K562 (cell line): ENCODE data around the gene UBL5. TPM values are rescaled to one million over a fixed set of nuclear protein-coding genes. Genes with fewer than 3 reads are reported as not detected.

Source experiments
- ASH1L ChIP-seq: fragments of 450-650 bp; IDR thresholded peaks from 2 replicates; pipeline ENCODE4 v1.6.1; 2018; ENCODE audit warnings: borderline replicate concordance, mild to moderate bottlenecking, low read depth; ENCODE audit not compliant: partially characterized antibody
- GTF2E2 ChIP-seq: fragments of 200-800 bp; sonication (Bioruptor generic); IDR thresholded peaks from 2 replicates; pipeline ENCODE4 v1.6.1; 2016; ENCODE audit warnings: missing genetic modification characterization, missing compliant biosample characterization
- HDAC1 ChIP-seq, 2 experiments: fragments of 450-650 bp; IDR thresholded peaks; 2 replicates each; pipeline ENCODE4 v1.6.1; 2016 to 2017; ENCODE audit warnings: inconsistent platforms in 1 of 2, mild to moderate bottlenecking in 1 of 2, moderate library complexity in 1 of 2
- KLF13 ChIP-seq: fragments of 450-650 bp; IDR thresholded peaks from 2 replicates; pipeline ENCODE4 v1.6.1; 2016; ENCODE audit warnings: missing genetic modification characterization, low read depth, mild to moderate bottlenecking, missing compliant biosample characterization, moderate library complexity, borderline replicate concordance
- LARP7 ChIP-seq: fragments of 450-650 bp; IDR thresholded peaks from 2 replicates; pipeline ENCODE4 v1.6.1; 2016
- MCM5 ChIP-seq: fragments of 450-650 bp; IDR thresholded peaks from 2 replicates; pipeline ENCODE4 v1.6.1; 2016; ENCODE audit warnings: low read depth
- NCOR1 ChIP-seq: fragments of 450-650 bp; IDR thresholded peaks from 2 replicates; pipeline ENCODE4 v1.6.1; 2016; ENCODE audit warnings: mild to moderate bottlenecking, moderate library complexity
- RFX1 ChIP-seq: fragments of 450-650 bp; IDR thresholded peaks from 2 replicates; pipeline ENCODE4 v1.6.1; 2016; ENCODE audit warnings: mild to moderate bottlenecking, moderate library complexity
- SAFB2 ChIP-seq: fragments of 200-400 bp; formaldehyde crosslinking; IDR thresholded peaks from 2 replicates; pipeline ENCODE4 v1.6.1; 2018; ENCODE audit warnings: borderline replicate concordance, low read length, low read depth, moderate library complexity; ENCODE audit not compliant: severe bottlenecking
- SRF ChIP-seq, 2 experiments: fragments of 250-450, 450-650 bp in 1 of 2; sonication (Bioruptor Pico) in 1 of 2; sonication (generic) in 1 of 2; formaldehyde crosslinking; IDR thresholded peaks; 2 replicates each; pipeline versions ENCODE4 v1.5.0 to v1.5.1; 2020 to 2022; ENCODE audit warnings: mild to moderate bottlenecking in 1 of 2, missing genetic modification reagents in 1 of 2
- THRB ChIP-seq: fragments of 450-650 bp; formaldehyde crosslinking; conservative IDR thresholded peaks from 2 replicates; pipeline ENCODE4 v1.4.0; 2022; ENCODE audit warnings: mild to moderate bottlenecking, missing genetic modification characterization
- XRCC5 ChIP-seq: fragments of 200-400 bp; formaldehyde crosslinking; IDR thresholded peaks from 2 replicates; pipeline ENCODE4 v1.6.1; 2017; ENCODE audit warnings: low read depth, mild to moderate bottlenecking, low read length
- ZBTB1 ChIP-seq: sonication (generic); formaldehyde crosslinking; IDR thresholded peaks from 2 replicates; pipeline ENCODE4 v1.8.1; 2023; ENCODE audit warnings: missing genetic modification reagents, low read depth, mild to moderate bottlenecking, borderline replicate concordance
- ZBTB49 ChIP-seq: sonication (generic); formaldehyde crosslinking; IDR thresholded peaks from 2 replicates; pipeline ENCODE4 v1.8.0; 2022; ENCODE audit warnings: missing genetic modification reagents, mild to moderate bottlenecking, borderline replicate concordance
- ZNF12 ChIP-seq: sonication (generic); formaldehyde crosslinking; IDR thresholded peaks from 2 replicates; pipeline ENCODE4 v1.4.0; 2020; ENCODE audit warnings: mild to moderate bottlenecking, missing genetic modification reagents
- ZNF76 ChIP-seq: fragments of 250-450 bp; sonication (Bioruptor Pico); IDR thresholded peaks from 2 replicates; pipeline ENCODE4 v1.4.0; 2020; ENCODE audit warnings: mild to moderate bottlenecking, moderate library complexity, borderline replicate concordance
- ZNF77 ChIP-seq: fragments of 250-450 bp; sonication (Bioruptor Pico); IDR thresholded peaks from 2 replicates; pipeline ENCODE4 v1.5.0; 2020
- polyA plus RNA-seq, 8 experiments: library from polyadenylated mRNA; depleted of rRNA in 4 of 8; stranded (reverse) in 5 of 8; unstranded in 3 of 8; fragments of >200 nt; fragmentation: Nextera tagmentation in 2 of 8; fragmentation: Illumina TruSeq in 1 of 8; extraction: Ambion mirVana in 2 of 8; extraction: Trizol in 1 of 8; gene quantifications; 2 replicates each; pipeline versions ENCODE4 v1.2.1 to v1.2.3, GENCODE V29; 2011 to 2014; ENCODE audit warnings: inconsistent platforms in 1 of 8, missing spikeins in 1 of 8
- total RNA-seq, 7 experiments: library from RNA; depleted of rRNA in 6 of 7; stranded (reverse); fragments of >200 nt in 6 of 7; fragmentation: Illumina TruSeq in 2 of 7; extraction: Trizol in 2 of 7; gene quantifications; 2 replicates each; pipeline versions ENCODE4 v1.2.1 to v1.2.3, GENCODE V29; 2011 to 2021; ENCODE audit warnings: low replicate concordance in 1 of 7

Gene UBL5
- total and polyA plus RNA-seq, 9 of the 15 experiments (the other 6 are each of a cell fraction or from before 2014, with no cell fraction given) = 410 to 1,266 (median 613) TPM

- TF ChIP-seq THRB (CRISPR knock-in tag) (no peak), ASH1L (no peak), LARP7 (no peak; the same call in 1 of the 2 replicates), XRCC5 (no peak), KLF13 (peak; percentile 39; the same call in 1 of the 2 replicates), ZNF77 (CRISPR knock-in tag) (no peak), GTF2E2 (tag) (peak; percentile 44; the same call in 1 of the 2 replicates), RFX1 (no peak), SAFB2 (no peak), HDAC1 (IDR thresholded peaks at IDR 0.05) (peak in 1 of 2 experiments; percentile 91; a peak in 2 of 4 replicates), ZBTB49 (CRISPR knock-in tag) (no peak), NCOR1 (peak; percentile 15; the same call in 1 of the 2 replicates), SRF (CRISPR knock-in tag; IDR thresholded peaks at IDR 0.05) (0 out of 4 replicates have a peak, but pooled peaks of 1 of the 2 experiments have one; percentile 20), ZNF76 (CRISPR knock-in tag) (no peak), ZNF12 (CRISPR knock-in tag) (no peak), ZBTB1 (no peak), MCM5 (no peak)
Observed at GRCh38 chr19:9785367-9786331, 42.1 kb upstream of the UBL5 start (continued).
